K562 (cell line): Measurements from ENCODE around the gene SLC15A1.

ENCODE experiments used
- JUN ChIP-seq, 2 experiments: sonication (generic) in 1 of 2; formaldehyde crosslinking in 1 of 2; IDR thresholded peaks; 2 replicates each; pipeline versions ENCODE4 v1.6.1 to v1.8.0; 2012 to 2022; ENCODE audit warnings: borderline replicate concordance in 2 of 2, mild to moderate bottlenecking in 2 of 2, improper control_type of control experiment in 1 of 2, low read depth in 1 of 2, low read length in 1 of 2, missing genetic modification reagents in 1 of 2
- MTA3 ChIP-seq: fragments of 450-650 bp; formaldehyde crosslinking; IDR thresholded peaks from 2 replicates; pipeline ENCODE4 v1.6.1; 2017; ENCODE audit warnings: mild to moderate bottlenecking, borderline replicate concordance
- NR2C2 ChIP-seq, 2 experiments: fragments of 200-800 bp in 1 of 2; sonication (Bioruptor generic) in 1 of 2; sonication (generic) in 1 of 2; formaldehyde crosslinking in 1 of 2; IDR thresholded peaks; 2 replicates each; pipeline versions ENCODE4 v1.6.1 to v1.8.0; 2016 to 2022; ENCODE audit warnings: mild to moderate bottlenecking in 1 of 2, missing compliant biosample characterization in 1 of 2, missing genetic modification characterization in 1 of 2, missing genetic modification reagents in 1 of 2
- ZFP36 ChIP-seq: fragments of 150-350 bp; IDR thresholded peaks from 2 replicates; pipeline ENCODE4 v1.6.1; 2018; ENCODE audit warnings: low read length, low read depth; ENCODE audit not compliant: partially characterized antibody
- ZNF263 ChIP-seq: sonication (generic); formaldehyde crosslinking; IDR thresholded peaks from 2 replicates; pipeline ENCODE4 v1.8.0; 2022; ENCODE audit warnings: mild to moderate bottlenecking, missing genetic modification reagents, borderline replicate concordance
- TF ChIP-seq, protein P1 (sequence below), 3 experiments: IDR thresholded peaks in 2 of 3; conservative IDR thresholded peaks in 1 of 3; 2 replicates each; pipeline ENCODE4 v1.5.1; 2011 to 2012; ENCODE audit warnings: low read length in 3 of 3, mild to moderate bottlenecking in 3 of 3, control low read depth in 2 of 3, improper control_type of control experiment in 1 of 3, inconsistent platforms in 1 of 3, low read depth in 1 of 3, mixed read lengths in 1 of 3, moderate library complexity in 1 of 3; ENCODE audit not compliant: insufficient read depth in 2 of 3
- TF ChIP-seq, protein P2 (sequence below), 3 experiments: fragments of 200-800 bp in 1 of 3; sonication (Bioruptor generic) in 1 of 3; sonication (generic) in 1 of 3; formaldehyde crosslinking in 1 of 3; IDR thresholded peaks; 2 replicates each; pipeline versions ENCODE4 v1.6.1 to v1.8.0; 2016 to 2022; ENCODE audit warnings: mild to moderate bottlenecking in 2 of 3, missing compliant biosample characterization in 2 of 3, missing genetic modification characterization in 2 of 3, missing genetic modification reagents in 1 of 3

DNA sequence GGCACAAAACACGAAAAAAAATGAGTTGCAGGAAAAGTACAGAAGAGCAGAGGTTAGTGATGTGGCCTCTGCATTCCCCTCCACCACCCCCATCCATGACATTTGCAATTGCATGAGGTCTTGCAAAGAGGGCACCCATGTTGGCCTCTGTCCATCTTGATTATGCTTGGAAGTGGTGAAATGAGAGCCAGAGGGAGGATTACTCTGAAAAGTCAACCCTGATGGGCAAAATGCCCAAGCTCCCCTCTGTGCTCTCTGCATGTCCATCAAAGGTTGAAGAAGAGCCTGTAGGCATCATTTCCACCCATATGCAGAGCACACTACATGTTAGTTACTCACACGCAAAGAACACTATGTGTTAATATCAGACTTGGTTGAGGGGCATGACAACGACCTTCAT is 71.4 kb downstream of the SLC15A1 start:
- TF ChIP-seq ZFP36, result no peak
- TF ChIP-seq, protein P1, sequence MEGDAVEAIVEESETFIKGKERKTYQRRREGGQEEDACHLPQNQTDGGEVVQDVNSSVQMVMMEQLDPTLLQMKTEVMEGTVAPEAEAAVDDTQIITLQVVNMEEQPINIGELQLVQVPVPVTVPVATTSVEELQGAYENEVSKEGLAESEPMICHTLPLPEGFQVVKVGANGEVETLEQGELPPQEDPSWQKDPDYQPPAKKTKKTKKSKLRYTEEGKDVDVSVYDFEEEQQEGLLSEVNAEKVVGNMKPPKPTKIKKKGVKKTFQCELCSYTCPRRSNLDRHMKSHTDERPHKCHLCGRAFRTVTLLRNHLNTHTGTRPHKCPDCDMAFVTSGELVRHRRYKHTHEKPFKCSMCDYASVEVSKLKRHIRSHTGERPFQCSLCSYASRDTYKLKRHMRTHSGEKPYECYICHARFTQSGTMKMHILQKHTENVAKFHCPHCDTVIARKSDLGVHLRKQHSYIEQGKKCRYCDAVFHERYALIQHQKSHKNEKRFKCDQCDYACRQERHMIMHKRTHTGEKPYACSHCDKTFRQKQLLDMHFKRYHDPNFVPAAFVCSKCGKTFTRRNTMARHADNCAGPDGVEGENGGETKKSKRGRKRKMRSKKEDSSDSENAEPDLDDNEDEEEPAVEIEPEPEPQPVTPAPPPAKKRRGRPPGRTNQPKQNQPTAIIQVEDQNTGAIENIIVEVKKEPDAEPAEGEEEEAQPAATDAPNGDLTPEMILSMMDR (IDR thresholded peaks at IDR 0.05 in 2 of 3, conservative IDR thresholded peaks at IDR 0.05 in 1 of 3; ENCODE audit: insufficient read depth in 2 of 3, low read depth in 1 of 3, low read length in 3 of 3), result no peak
- TF ChIP-seq NR2C2 (CRISPR knock-in tag; IDR thresholded peaks at IDR 0.05), result no peak
- TF ChIP-seq NR2C2 (tag; IDR thresholded peaks at IDR 0.05), result no peak
- TF ChIP-seq JUN (IDR thresholded peaks at IDR 0.05; ENCODE audit: borderline replicate concordance, low read depth, low read length), result no peak
- no peak for TF ChIP-seq JUN (CRISPR knock-in tag; IDR thresholded peaks at IDR 0.05; ENCODE audit: borderline replicate concordance)
- no peak for TF ChIP-seq ZNF263 (CRISPR knock-in tag)
- no peak for TF ChIP-seq MTA3
- TF ChIP-seq, protein P2, sequence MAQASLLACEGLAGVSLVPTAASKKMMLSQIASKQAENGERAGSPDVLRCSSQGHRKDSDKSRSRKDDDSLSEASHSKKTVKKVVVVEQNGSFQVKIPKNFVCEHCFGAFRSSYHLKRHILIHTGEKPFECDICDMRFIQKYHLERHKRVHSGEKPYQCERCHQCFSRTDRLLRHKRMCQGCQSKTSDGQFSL (CRISPR knock-in tag; IDR thresholded peaks at IDR 0.05), result no peak
- TF ChIP-seq, protein P2 (tag; IDR thresholded peaks at IDR 0.05), result no peak
